ENCODE data around the gene AWAT1. TPM values are rescaled to one million over a fixed set of nuclear protein-coding genes. Genes with fewer than 3 reads are reported as not detected.

Gene AWAT1
- total RNA-seq, result not detected

DNA sequence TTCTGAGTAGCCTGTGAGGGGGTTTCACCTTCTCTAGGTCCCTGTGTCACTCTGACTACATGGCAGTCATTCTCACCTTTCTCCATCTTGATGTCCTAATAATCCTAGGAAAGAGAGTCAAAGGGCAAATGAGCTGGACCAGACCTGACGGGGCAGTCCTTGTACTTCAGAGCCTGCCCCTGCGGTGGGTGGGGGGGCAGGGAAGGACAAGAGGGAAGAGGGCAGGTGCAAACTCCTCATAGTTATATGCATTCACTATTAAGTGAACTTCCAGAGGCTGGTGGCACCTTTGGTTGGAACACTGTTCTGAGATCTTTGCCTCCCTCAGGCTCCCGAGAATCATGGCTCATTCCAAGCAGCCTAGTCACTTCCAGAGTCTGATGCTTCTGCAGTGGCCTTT, at the start of gene AWAT1:
Gene AWAT1 (plus strand): TSS at position 301 of the 400 bp plus-strand sequence. CDS start 41 bp downstream, at position 342.

DNA sequence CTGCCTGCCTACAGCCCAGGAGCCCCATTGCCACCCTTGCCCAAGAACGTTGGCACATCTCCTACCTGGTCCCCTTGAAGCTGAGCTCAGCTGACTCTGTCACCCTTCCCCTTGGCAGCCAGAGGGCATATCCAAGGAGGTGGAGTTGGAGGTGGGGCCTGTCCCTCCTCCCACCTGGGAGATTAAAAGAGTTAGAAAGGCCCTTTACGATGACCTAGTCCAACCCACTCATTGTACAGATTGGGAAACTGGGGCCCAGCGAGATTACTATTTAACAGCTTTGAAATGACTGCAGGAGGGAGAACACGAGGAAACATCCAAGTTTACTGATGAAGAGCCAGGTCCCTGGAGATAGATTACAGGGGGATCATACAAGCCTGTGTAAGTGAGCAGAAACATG, 25.6 kb downstream of the AWAT1 start, which contains the start of gene P2RY4:
Gene P2RY4 (minus strand): TSS at position 101 of the 400 bp plus-strand sequence. CDS start 580 bp downstream, outside the sequence.

DNA sequence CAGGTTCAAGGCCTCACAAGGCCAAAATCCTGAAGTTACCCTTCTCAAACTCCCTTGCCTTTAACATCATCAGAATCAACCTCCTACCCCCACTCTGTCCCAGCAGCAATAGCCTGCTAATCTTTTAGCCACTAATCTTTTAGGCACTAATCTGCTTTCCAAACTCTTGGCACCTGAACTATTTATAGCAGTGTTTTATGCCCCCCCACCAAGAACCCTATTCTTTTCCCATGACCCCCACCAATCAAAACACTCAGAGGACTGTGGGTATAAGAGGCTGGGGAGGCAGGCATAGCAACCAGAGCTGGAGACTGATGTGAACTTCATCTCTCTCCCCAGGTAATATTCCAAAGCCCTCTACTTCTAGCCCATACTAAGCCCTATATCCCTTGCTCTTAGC, 33.6 kb downstream of the AWAT1 start, which contains the start of gene ARR3:
Gene ARR3 (plus strand): TSS at position 301 of the 400 bp plus-strand sequence. CDS start 1,052 bp downstream, outside the sequence.

DNA sequence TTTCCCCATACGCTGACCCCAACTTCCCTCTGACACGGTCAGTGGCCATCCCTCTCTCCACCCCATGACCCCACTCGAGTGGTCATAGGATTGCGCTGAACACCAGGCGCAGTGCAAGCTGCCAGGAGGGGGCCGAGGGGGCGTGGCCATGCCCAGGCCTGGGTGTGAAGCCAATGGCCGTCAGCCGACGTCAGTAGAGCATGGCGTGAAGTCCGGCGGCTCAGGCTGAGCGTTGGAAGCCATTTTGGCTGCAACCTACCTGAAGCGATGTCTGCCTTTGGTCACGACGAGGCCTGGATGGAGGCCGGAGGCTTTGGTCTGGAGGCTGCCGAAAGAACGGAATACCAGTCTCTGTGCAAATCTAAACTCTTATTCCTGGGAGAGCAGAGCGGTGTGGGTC, 47.5 kb downstream of the AWAT1 start, which contains the start of gene RAB41:
Gene RAB41 (plus strand): TSS at position 222 of the 400 bp plus-strand sequence. CDS start 46 bp downstream, at position 268.

Small RNAs within 50 kb of the gene (small RNA-seq; reads per million reads assigned to genes)
- 0.18 reads per million for gene RNA5SP507

Other genes with a start within 250 kb of the AWAT1 start
- not detected for gene AWAT2, start 184.7 kb upstream of the AWAT1 start, total RNA-seq
- not detected for gene OTUD6A, start 172.2 kb upstream of the AWAT1 start, total RNA-seq
- 90.2 TPM for gene IGBP1, start 101.2 kb upstream of the AWAT1 start, total RNA-seq
- not detected for gene DGAT2L6, start 57.2 kb upstream of the AWAT1 start, total RNA-seq
- gene P2RY4, start 25.5 kb downstream of the AWAT1 start, total RNA-seq, result not detected
- gene ARR3, start 33.7 kb downstream of the AWAT1 start, total RNA-seq, result not detected
- gene RAB41, start 47.5 kb downstream of the AWAT1 start, total RNA-seq, result not detected
- gene PDZD11, start 55.3 kb downstream of the AWAT1 start, total RNA-seq, result 45.4 TPM
- 5.8 TPM for gene KIF4A, start 55.4 kb downstream of the AWAT1 start, total RNA-seq
- gene GDPD2, start 188.7 kb downstream of the AWAT1 start, total RNA-seq, result 14.3 TPM
- 68.0 TPM for gene DLG3, start 210.2 kb downstream of the AWAT1 start, total RNA-seq

Measured in diencephalon (tissue), 1 donor.